CD4-positive, alpha-beta memory T cell (primary cell): ENCODE measurements around the gene ETV7. TPM values are rescaled to one million over a fixed set of nuclear protein-coding genes. Genes with fewer than 3 reads are reported as not detected.

Source experiments
- CTCF ChIA-PET: fragments of 350-600 bp; sonication (Branson Sonifier 250); formaldehyde crosslinking; loops from one replicate; lab custom pipeline; 2021; ENCODE audit warnings: inconsistent platforms; ENCODE audit not compliant: partially characterized antibody; lab: Charles Lee
- POLR2A ChIA-PET: fragments of 350-600 bp; sonication (Branson Sonifier 250); formaldehyde crosslinking; loops from one replicate; lab custom pipeline; 2021; ENCODE audit not compliant: partially characterized antibody; lab: Charles Lee
- DNase-seq, 5 donors: peaks; one replicate each; pipeline versions ENCODE4 v3.0.0 to v3.0.0-alpha.2; 2020 to 2022; ENCODE audit warnings: mixed read lengths in 1 of 5
- H3K27ac ChIP-seq: one replicate; pipeline ENCODE4 v1.7.0; 2013; ENCODE audit warnings: low read depth, low read length
- H3K27me3 ChIP-seq: 2 replicates; pipeline ENCODE4 v1.7.0; 2013; ENCODE audit warnings: mild to moderate bottlenecking, low read length, moderate library complexity; ENCODE audit not compliant: insufficient read depth
- H3K36me3 ChIP-seq: 2 replicates; pipeline ENCODE4 v1.7.0; 2013; ENCODE audit warnings: mild to moderate bottlenecking, low read length, moderate library complexity; ENCODE audit not compliant: insufficient read depth
- H3K4me1 ChIP-seq: 2 replicates; pipeline ENCODE4 v1.7.0; 2013; ENCODE audit warnings: mild to moderate bottlenecking, low read length, moderate library complexity; ENCODE audit not compliant: insufficient read depth
- H3K4me3 ChIP-seq, 2 donors: one replicate each; pipeline ENCODE4 v1.7.0; 2013; ENCODE audit warnings: low read length in 2 of 2, mild to moderate bottlenecking in 1 of 2
- H3K9me3 ChIP-seq, 2 donors: one replicate each; pipeline ENCODE4 v1.7.0; 2013; ENCODE audit warnings: low read length in 2 of 2, control low read depth in 1 of 2; ENCODE audit not compliant: control insufficient read depth in 1 of 2
- H3K27ac Mint-ChIP-seq, 7 donors: one replicate each; pipeline ENCODE4 v1.8.0; 2020 to 2021; ENCODE audit warnings: mixed read lengths in 7 of 7, mild to moderate bottlenecking in 6 of 7, inconsistent platforms in 3 of 7, moderate library complexity in 3 of 7
- H3K27me3 Mint-ChIP-seq, 2 donors: one replicate each; pipeline ENCODE4 v1.8.0; 2020 to 2021; ENCODE audit warnings: mixed read lengths in 2 of 2
- H3K36me3 Mint-ChIP-seq, 2 donors: one replicate each; pipeline ENCODE4 v1.8.0; 2020 to 2021; ENCODE audit warnings: mixed read lengths in 2 of 2, inconsistent platforms in 1 of 2, mild to moderate bottlenecking in 1 of 2
- H3K4me1 Mint-ChIP-seq, 4 donors: one replicate each; pipeline ENCODE4 v1.8.0; 2020 to 2021; ENCODE audit warnings: mixed read lengths in 4 of 4, mild to moderate bottlenecking in 1 of 4
- H3K4me3 Mint-ChIP-seq, 8 donors: one replicate each; pipeline ENCODE4 v1.8.0; 2020 to 2021; ENCODE audit warnings: mixed read lengths in 8 of 8, mild to moderate bottlenecking in 7 of 8, moderate library complexity in 6 of 8, inconsistent platforms in 3 of 8
- H3K9me3 Mint-ChIP-seq, 8 donors: one replicate each; pipeline ENCODE4 v1.8.0; 2020 to 2021; ENCODE audit warnings: mixed read lengths in 8 of 8, mild to moderate bottlenecking in 5 of 8, inconsistent platforms in 3 of 8, moderate library complexity in 1 of 8
- intact Hi-C: fragments of 100-400 bp; cut with micrococcal nuclease; formaldehyde crosslinking; loops from one replicate; pipeline ENCODE4 v1.15.1; 2023
- polyA plus RNA-seq, 2 donors: library from polyadenylated mRNA; unstranded; fragments of 300-500 nt; fragmentation: Illumina TruSeq; gene quantifications; one replicate each; pipeline ENCODE4 v1.2.3, GENCODE V29; 2021
- total RNA-seq, 2 experiments: library from RNA; stranded (reverse); gene quantifications; one replicate each; pipeline ENCODE4 v1.2.3, GENCODE V29; 2021

ETV7 gene
- total and polyA plus RNA-seq, 4 experiments from 2014 or later = 0.67 to 5.4 (median 3.2) TPM

DNA sequence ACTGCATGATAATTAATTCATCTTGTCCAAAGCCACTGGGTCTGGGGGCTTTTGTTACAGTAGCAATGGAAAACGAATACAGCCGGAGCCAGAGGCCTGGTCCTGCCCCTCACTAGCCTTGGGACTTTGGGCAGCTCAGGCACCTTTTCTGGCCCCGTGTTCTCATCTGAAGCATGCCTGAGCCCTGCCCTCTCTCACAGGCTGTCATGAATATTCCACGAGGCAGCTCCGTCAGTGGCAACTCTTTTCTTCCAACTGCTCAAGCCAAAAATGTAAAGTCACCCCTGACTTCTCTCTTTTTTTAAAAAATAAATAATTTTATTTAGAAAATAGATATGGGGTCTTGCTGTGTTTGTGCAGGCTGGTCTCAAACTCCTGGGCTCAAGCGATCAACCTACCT lies 56.1 kb downstream of the ETV7 start:
- H3K9me3 Mint-ChIP-seq = no peaks in the 10 kb centered on the region
- CTCF ChIA-PET = interaction anchor here (3.9 kb wide), 1 partner anchor 10 kb away, joined by 16 read pairs; no protein-coding TSS in a partner anchor
- Histone ChIP-seq H3K9me3 (no peaks in the 10 kb centered on the region), H3K27me3 (peaks cover 5% of the 10 kb centered on the region), H3K4me3 (no peak overlapping the region), H3K36me3 (no peaks in the 10 kb centered on the region), H3K27ac (no peak overlapping the region), H3K4me1 (peaks cover 3% of the 10 kb centered on the region)
- peaks cover 22 to 23% of the 10 kb centered on the region in 2 donors for H3K27me3 Mint-ChIP-seq
- intact Hi-C loops = no loop called here
- DNase-seq = no peak
- H3K36me3 Mint-ChIP-seq = no peaks in the 10 kb centered on the region
- no peak overlapping the region for H3K27ac Mint-ChIP-seq
- H3K4me1 Mint-ChIP-seq = peaks cover 0 to 14% (median 3%) of the 10 kb centered on the region in 4 donors
- H3K4me3 Mint-ChIP-seq = no peak overlapping the region
- POLR2A ChIA-PET = no interaction called here

DNA sequence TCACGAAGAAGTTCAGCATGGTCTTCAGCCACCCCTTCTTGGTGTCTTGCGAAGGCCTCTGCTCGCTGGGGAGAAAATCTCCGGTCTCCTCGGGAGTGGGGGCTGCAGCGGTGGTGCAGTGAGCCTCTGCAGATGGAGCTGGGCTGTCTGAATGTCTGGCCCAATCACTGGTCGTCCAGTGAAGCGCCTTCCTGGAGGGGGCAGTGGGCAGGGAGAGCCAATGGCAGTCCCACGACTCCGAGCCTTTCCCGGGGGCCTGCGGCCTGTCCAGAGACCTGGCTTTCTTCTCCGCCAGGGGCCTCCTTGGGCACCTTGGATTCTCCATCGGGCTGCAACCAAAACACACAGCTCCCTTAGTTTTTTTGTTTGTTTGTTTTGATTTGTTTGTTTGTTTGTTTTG lies 57.1 kb downstream of the ETV7 start:
- Histone ChIP-seq H3K27me3 (peaks cover 5% of the 10 kb centered on the region), H3K36me3 (no peaks in the 10 kb centered on the region), H3K27ac (no peak overlapping the region), H3K4me1 (no peaks in the 10 kb centered on the region), H3K4me3 (no peak overlapping the region), H3K9me3 (no peaks in the 10 kb centered on the region)
- intact Hi-C loops = no loop called here
- no peak for DNase-seq
- no peak overlapping the region for H3K27ac Mint-ChIP-seq
- H3K9me3 Mint-ChIP-seq = no peaks in the 10 kb centered on the region
- POLR2A ChIA-PET = no interaction called here
- H3K36me3 Mint-ChIP-seq = no peaks in the 10 kb centered on the region
- H3K27me3 Mint-ChIP-seq = peaks cover 19 to 20% of the 10 kb centered on the region in 2 donors
- CTCF ChIA-PET = interaction anchor here (0.6 to 3.9 kb wide), 2 partner anchors 11 to 429 kb away, joined by 3 to 16 read pairs; no protein-coding TSS in a partner anchor
- peaks cover 0 to 8% (median 3%) of the 10 kb centered on the region in 4 donors for H3K4me1 Mint-ChIP-seq
- H3K4me3 Mint-ChIP-seq = no peak overlapping the region

DNA sequence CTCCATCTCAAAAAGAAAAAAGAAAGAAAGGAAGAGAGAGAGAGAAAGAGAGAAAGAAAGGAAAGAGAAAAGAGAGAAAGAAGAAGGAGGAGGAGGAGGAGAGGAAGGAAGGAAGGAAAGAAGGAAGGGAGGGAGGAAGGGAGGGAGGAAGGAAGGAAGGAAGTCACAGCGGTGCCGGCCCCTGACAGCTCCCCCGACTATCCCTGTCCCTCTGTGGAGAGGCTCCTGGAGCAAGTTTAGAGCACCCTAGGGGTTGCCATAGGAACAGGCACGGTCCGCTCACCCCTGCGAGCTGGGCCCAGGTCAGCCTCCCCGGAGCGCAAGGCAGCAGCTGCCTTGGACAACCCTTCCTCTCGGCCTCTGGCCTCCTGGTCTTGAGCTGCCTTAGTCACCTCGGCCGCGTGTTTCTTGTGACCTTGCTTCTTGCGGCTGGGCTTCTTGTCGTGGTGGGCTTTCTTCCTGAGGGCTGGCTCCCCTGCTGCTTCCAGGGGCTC lies 57.6 kb downstream of the ETV7 start:
- no peaks in the 10 kb centered on the region for H3K36me3 Mint-ChIP-seq
- peaks cover 0 to 5% (median 1%) of the 10 kb centered on the region in 4 donors for H3K4me1 Mint-ChIP-seq
- H3K9me3 Mint-ChIP-seq = no peaks in the 10 kb centered on the region
- no peak for DNase-seq
- H3K4me3 ChIP-seq = no peak overlapping the region
- ChIA-PET POLR2A (no interaction called here), CTCF (interaction anchor here (3.9 kb wide), 1 partner anchor 11 kb away, joined by 16 read pairs; no protein-coding TSS in a partner anchor)
- H3K4me3 Mint-ChIP-seq = no peak overlapping the region
- no peaks in the 10 kb centered on the region for H3K4me1 ChIP-seq
- peaks cover 15 to 16% of the 10 kb centered on the region in 2 donors for H3K27me3 Mint-ChIP-seq
- H3K27ac Mint-ChIP-seq = peak overlapping the region in 1 of 7 donors; percentile 71
- intact Hi-C loops = no loop called here
- no peaks in the 10 kb centered on the region for H3K36me3 ChIP-seq
- H3K27ac ChIP-seq = no peak overlapping the region
- no peaks in the 10 kb centered on the region for H3K9me3 ChIP-seq
- peaks cover 5% of the 10 kb centered on the region for H3K27me3 ChIP-seq

DNA sequence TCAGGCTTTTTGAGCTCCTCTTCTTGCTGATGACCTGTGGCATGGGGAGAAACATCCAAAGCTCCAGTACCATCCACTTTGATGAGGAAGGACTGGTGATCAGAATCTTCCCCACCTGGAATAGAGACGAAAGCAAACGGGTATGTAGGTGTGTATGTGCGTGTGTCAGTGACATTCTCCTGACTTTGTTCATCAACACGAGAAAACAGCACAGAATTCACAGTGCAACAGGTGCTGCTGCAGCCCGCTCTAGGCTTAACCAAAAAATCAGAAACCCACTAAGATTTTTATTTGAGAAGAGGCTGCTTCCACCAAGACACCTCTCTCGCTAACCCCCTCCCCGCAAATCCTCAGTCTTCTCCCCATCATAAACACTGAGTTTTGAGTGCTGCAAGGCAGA lies 58.9 kb downstream of the ETV7 start:
- no peaks in the 10 kb centered on the region for H3K9me3 Mint-ChIP-seq
- H3K27ac Mint-ChIP-seq = no peak overlapping the region
- H3K4me1 ChIP-seq = no peaks in the 10 kb centered on the region
- intact Hi-C loops = no loop called here
- H3K4me1 Mint-ChIP-seq = peaks cover 0 to 5% (median 0%) of the 10 kb centered on the region in 4 donors
- POLR2A ChIA-PET = no interaction called here
- no peak overlapping the region for H3K4me3 ChIP-seq
- no peaks in the 10 kb centered on the region for H3K36me3 Mint-ChIP-seq
- no peaks in the 10 kb centered on the region for H3K9me3 ChIP-seq
- no peaks in the 10 kb centered on the region for H3K27me3 ChIP-seq
- H3K27ac ChIP-seq = no peak overlapping the region
- H3K27me3 Mint-ChIP-seq = peaks cover 8 to 10% of the 10 kb centered on the region in 2 donors
- no peak overlapping the region for H3K4me3 Mint-ChIP-seq
- CTCF ChIA-PET = interaction anchor here (3.9 kb wide), 1 partner anchor 13 kb away, joined by 16 read pairs; no protein-coding TSS in a partner anchor
- DNase-seq = no peak
- H3K36me3 ChIP-seq = no peaks in the 10 kb centered on the region

DNA sequence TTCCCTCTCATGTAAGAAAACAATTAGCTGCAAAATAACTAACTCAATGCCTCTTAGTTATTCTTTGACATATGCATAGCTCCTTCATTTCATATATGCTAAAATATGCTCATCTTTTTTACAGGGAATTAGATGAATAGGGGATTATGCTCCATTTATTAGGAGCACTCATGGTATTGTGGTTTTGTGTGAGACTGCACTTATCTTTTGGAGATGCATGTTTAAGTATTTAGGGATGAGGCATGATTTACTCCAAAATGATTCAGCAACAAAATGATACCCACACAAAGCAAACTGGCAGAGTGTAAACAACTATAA lies 59.6 kb downstream of the ETV7 start:
- H3K27me3 Mint-ChIP-seq = peaks cover 6% of the 10 kb centered on the region in 2 donors
- no peak overlapping the region for H3K27ac Mint-ChIP-seq
- Histone ChIP-seq H3K27me3 (no peaks in the 10 kb centered on the region), H3K27ac (no peak overlapping the region), H3K4me3 (no peak overlapping the region), H3K4me1 (no peaks in the 10 kb centered on the region), H3K9me3 (no peaks in the 10 kb centered on the region), H3K36me3 (no peaks in the 10 kb centered on the region)
- no peaks in the 10 kb centered on the region for H3K36me3 Mint-ChIP-seq
- DNase-seq = no peak
- ChIA-PET POLR2A (no interaction called here), CTCF (interaction anchor here (0.9 kb wide), 1 partner anchor 27 kb away, joined by 3 read pairs; no protein-coding TSS in a partner anchor)
- no peak overlapping the region for H3K4me3 Mint-ChIP-seq
- H3K9me3 Mint-ChIP-seq = no peaks in the 10 kb centered on the region
- intact Hi-C loops = no loop called here
- peaks cover 0 to 5% (median 0%) of the 10 kb centered on the region in 4 donors for H3K4me1 Mint-ChIP-seq

DNA sequence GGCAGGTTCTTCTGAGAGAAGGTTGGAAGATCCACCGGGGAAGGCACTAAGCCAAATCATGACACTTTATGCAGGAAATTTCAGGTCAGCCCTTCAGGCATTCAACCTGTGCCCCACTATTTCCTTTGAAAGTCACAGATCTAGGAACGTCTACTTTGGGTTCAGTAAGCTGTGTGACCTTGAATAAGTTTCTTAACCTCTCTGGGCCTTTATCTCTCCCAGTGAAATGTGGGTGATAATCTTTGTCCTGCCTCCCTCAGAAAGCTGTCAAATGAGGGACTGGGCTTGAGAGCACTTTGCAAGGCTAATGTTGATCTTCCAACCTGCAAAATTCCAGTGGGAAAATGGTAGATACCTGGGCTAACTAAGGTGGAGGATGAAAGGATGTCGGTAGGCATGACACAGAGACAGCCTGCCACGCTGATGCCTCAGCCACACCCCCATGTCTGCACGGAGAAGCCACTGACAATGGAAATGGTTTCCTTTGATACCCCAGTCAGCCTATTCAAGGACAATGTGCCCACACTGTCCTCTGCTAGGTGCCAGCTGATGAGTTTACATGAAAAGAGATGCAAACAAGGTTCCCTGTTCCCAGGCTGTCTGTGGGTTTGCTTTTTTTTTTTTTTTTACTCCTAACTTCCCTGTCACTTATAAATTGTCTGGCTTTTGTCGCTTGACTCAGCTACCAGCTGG lies 60.1 kb downstream of the ETV7 start:
- Histone ChIP-seq H3K4me3 (no peak overlapping the region), H3K4me1 (no peaks in the 10 kb centered on the region), H3K27me3 (no peaks in the 10 kb centered on the region), H3K27ac (no peak overlapping the region), H3K9me3 (no peaks in the 10 kb centered on the region), H3K36me3 (no peaks in the 10 kb centered on the region)
- Mint-ChIP-seq H3K4me3 (no peak overlapping the region), H3K27me3 (peaks cover 5% of the 10 kb centered on the region in 2 donors), H3K9me3 (no peaks in the 10 kb centered on the region), H3K27ac (no peak overlapping the region), H3K4me1 (peaks cover 0 to 5% (median 0%) of the 10 kb centered on the region in 4 donors), H3K36me3 (no peaks in the 10 kb centered on the region)
- no peak for DNase-seq
- ChIA-PET POLR2A (no interaction called here), CTCF (interaction anchor here (0.9 to 1.6 kb wide), 2 partner anchors 13 to 27 kb away, joined by 3 to 6 read pairs; no protein-coding TSS in a partner anchor)
- intact Hi-C loops = no loop called here

DNA sequence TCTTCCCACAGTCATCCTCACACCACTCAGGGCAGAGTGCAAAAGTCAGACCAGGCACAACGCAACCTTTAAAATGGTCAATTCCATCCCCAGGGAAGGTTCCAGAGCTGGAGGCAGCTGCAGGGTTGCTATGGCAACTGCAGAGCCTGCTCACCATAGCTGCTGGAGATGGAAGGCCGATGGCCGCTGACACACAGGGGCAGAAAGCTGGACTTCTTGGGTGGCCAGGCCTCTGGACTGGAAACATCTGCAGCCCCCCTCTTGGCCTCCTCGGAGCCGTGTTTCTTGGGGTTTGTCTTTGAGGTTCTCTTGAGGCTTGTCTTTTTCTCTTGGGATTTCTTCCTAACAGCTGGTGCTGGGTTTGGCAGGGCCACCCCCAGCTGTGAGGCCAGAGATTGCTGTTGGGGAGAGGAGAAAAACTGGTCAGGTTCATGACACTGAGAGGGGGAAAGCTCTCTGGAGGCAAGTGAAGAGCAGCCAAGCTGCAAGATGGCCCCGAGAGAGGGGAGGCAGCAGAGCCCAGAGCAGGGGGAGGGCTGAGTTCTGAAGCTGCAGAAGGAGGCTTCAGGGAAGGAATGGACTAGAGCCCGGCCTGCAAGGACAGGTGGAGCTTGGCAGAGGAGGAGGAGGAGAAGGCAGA lies 61.0 kb downstream of the ETV7 start:
- Histone ChIP-seq H3K27me3 (no peaks in the 10 kb centered on the region), H3K27ac (no peak overlapping the region), H3K9me3 (no peaks in the 10 kb centered on the region), H3K4me1 (no peaks in the 10 kb centered on the region), H3K36me3 (no peaks in the 10 kb centered on the region), H3K4me3 (no peak overlapping the region)
- H3K4me3 Mint-ChIP-seq = no peak overlapping the region
- ChIA-PET POLR2A (no interaction called here), CTCF (interaction anchor here (1.6 kb wide), 1 partner anchor 14 kb away, joined by 6 read pairs; no protein-coding TSS in a partner anchor)
- intact Hi-C loops = no loop called here
- H3K27me3 Mint-ChIP-seq = no peaks in the 10 kb centered on the region
- no peaks in the 10 kb centered on the region for H3K36me3 Mint-ChIP-seq
- no peak for DNase-seq
- H3K27ac Mint-ChIP-seq = peak overlapping the region in 1 of 7 donors; percentile 62
- no peaks in the 10 kb centered on the region for H3K4me1 Mint-ChIP-seq
- H3K9me3 Mint-ChIP-seq = no peaks in the 10 kb centered on the region
